ENCODE results near the gene USP17L17.
"Not testable (repeated sequence)": the region's sequence is repeated elsewhere in the genome, so short reads cannot be mapped to it uniquely, and the experiment has no call there.

Gene USP17L17

GRCh38 chr4:9243579-9243978 is at the start of gene USP17L17:
TSS of gene USP17L17 (plus strand) at chr4:9243879. CDS start at chr4:9243879, 0 bp downstream.
- not testable (repeated sequence) for DNase-seq

DNA sequence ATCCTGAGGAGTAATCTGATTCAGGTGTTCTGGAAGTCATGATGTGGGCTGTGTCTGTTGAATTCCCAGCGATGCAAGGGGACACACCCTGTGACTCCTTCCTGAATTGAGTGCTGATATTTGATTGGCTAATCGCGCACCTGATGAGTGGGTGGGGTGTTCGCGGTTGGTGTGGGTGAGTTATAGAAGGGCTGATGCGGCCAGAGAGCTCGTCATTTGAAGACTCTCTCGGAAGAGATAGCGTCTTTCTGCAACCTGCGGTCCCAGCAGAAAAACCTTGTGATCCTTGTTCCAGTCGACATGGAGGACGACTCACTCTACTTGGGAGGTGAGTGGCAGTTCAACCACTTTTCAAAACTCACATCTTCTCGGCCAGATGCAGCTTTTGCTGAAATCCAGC is 33.3 kb upstream of the USP17L17 start, which contains the start of gene USP17L10:
Gene USP17L10 (plus strand): TSS at position 301 of the 400 bp plus-strand sequence. CDS start 0 bp downstream, at position 301.
- not testable (repeated sequence) for DNase-seq

DNA sequence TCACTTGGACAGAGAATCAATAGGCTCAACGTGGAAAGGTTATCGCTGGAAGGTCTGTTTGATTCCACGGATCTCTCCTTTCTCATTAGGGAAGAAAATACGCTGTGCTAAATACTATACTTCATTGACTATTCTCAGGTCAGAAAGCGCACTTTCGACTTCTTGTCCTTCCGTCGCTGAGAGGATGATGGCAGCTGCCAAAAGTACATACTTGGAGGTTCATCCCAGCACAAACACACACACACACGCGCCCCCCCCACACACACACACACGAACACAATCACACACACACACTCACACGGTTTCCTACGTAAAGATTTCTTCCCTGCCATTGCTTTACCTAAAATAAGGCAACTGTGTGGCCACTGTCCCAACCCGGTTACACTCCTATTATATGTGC is 29.0 kb upstream of the USP17L17 start:
- DNase-seq: not testable (repeated sequence)

DNA sequence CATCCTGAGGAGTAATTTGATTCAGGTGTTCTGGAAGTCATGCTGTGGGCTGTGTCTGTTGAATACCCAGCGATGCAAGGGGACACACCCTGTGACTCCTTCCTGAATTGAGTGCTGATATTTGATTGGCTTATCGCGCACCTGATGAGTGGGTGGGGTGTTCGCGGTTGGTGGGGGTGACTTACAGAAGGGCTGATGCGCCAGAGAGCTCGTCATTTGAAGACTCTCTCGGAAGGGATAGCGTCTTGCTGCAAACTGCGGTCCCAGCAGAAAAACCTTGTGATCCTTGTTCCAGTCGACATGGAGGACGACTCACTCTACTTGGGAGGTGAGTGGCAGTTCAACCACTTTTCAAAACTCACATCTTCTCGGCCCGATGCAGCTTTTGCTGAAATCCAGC is 28.6 kb upstream of the USP17L17 start, which contains the start of gene USP17L11:
Gene USP17L11 (plus strand): TSS at position 301 of the 400 bp plus-strand sequence. CDS start 0 bp downstream, at position 301.
- DNase-seq: not testable (repeated sequence)

GRCh38 chr4:9219852-9220251 is 23.8 kb upstream of the USP17L17 start, which contains the start of gene USP17L12:
TSS of gene USP17L12 (plus strand) at chr4:9220152. CDS start at chr4:9220152, 0 bp downstream.
- DNase-seq: not testable (repeated sequence)

GRCh38 chr4:9224596-9224995 is 19.1 kb upstream of the USP17L17 start, which contains the start of gene USP17L13:
TSS of gene USP17L13 (plus strand) at chr4:9224896. CDS start at chr4:9224896, 0 bp downstream.
- not testable (repeated sequence) for DNase-seq

DNA sequence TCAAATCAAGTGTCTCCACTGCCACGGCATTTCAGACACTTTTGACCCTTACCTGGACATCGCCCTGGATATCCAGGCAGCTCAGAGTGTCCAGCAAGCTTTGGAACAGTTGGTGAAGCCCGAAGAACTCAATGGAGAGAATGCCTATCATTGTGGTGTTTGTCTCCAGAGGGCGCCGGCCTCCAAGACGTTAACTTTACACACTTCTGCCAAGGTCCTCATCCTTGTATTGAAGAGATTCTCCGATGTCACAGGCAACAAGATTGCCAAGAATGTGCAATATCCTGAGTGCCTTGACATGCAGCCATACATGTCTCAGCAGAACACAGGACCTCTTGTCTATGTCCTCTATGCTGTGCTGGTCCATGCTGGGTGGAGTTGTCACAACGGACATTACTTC is 13.4 kb upstream of the USP17L17 start:
- DNase-seq: not testable (repeated sequence)

GRCh38 chr4:9234085-9234484 is 9.6 kb upstream of the USP17L17 start, which contains the start of gene USP17L15:
TSS of gene USP17L15 (plus strand) at chr4:9234385. CDS start at chr4:9234385, 0 bp downstream.
- not testable (repeated sequence) for DNase-seq

- not testable (repeated sequence) for DNase-seq
These were observed 5.2 kb upstream of the USP17L17 start for GRCh38 chr4:9238461-9238860.

GRCh38 chr4:9247953-9248680 is 4.4 kb downstream of the USP17L17 start, which contains the start of gene USP17L18:
TSS of gene USP17L18 (plus strand) at chr4:9248630. CDS start at chr4:9248630, 0 bp downstream.
- not testable (repeated sequence) for DNase-seq

- not testable (repeated sequence) for DNase-seq
These were observed 9.4 kb downstream of the USP17L17 start, which contains the start of gene USP17L19 for GRCh38 chr4:9253078-9253477. TSS of gene USP17L19 (plus strand) at chr4:9253378. CDS start at chr4:9253378, 0 bp downstream.

GRCh38 chr4:9257824-9258223 is 14.1 kb downstream of the USP17L17 start, which contains the start of gene USP17L20:
TSS of gene USP17L20 (plus strand) at chr4:9258124. CDS start at chr4:9258124, 0 bp downstream.
- DNase-seq: not testable (repeated sequence)

- not testable (repeated sequence) for DNase-seq
These were observed 18.9 kb downstream of the USP17L17 start, which contains the start of gene USP17L21 for GRCh38 chr4:9262572-9262971. TSS of gene USP17L21 (plus strand) at chr4:9262872. CDS start at chr4:9262872, 0 bp downstream.

DNA sequence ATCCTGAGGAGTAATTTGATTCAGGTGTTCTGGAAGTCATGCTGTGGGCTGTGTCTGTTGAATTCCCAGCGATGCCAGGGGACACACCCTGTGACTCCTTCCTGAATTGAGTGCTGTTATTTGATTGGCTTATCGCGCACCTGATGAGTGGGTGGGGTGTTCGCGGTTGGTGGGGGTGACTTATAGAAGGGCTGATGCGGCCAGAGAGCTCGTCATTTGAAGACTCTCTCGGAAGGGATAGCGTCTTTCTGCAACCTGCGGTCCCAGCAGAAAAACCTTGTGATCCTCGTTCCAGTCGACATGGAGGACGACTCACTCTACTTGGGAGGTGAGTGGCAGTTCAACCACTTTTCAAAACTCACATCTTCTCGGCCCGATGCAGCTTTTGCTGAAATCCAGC is 23.6 kb downstream of the USP17L17 start, which contains the start of gene USP17L22:
Gene USP17L22 (plus strand): TSS at position 301 of the 400 bp plus-strand sequence. CDS start 0 bp downstream, at position 301.
- not testable (repeated sequence) for DNase-seq

DNA sequence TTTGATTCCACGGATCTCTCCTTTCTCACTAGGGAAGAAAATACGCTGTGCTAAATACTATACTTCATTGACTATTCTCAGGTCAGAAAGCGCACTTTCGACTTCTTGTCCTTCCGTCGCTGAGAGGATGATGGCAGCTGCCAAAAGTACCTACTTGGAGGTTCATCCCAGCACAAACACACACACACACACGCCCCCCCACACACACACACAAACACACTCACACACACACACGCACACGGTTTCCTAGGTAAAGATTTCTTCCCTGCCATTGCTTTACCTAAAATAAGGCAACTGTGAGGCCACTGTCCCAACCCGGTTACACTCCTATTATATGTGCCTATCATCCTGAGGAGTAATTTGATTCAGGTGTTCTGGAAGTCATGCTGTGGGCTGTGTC is 28.0 kb downstream of the USP17L17 start:
- DNase-seq: peak; percentile 9 to 11
